Subcutaneous abdominal adipose tissue (tissue), 5 donors: ENCODE measurements around the gene TPP1.

Experiments
- H3K27ac ChIP-seq: one replicate; pipeline ENCODE4 v1.7.0; 2013; ENCODE audit warnings: low read depth, mild to moderate bottlenecking, inconsistent platforms, low read length, moderate library complexity
- H3K27me3 ChIP-seq, 5 donors: one replicate each; pipeline ENCODE4 v1.7.0; 2013; ENCODE audit warnings: low read length in 5 of 5, inconsistent platforms in 1 of 5; ENCODE audit not compliant: control insufficient read depth in 5 of 5, insufficient read depth in 4 of 5
- H3K36me3 ChIP-seq, 5 donors: one replicate each; pipeline ENCODE4 v1.7.0; 2013; ENCODE audit warnings: low read length in 5 of 5; ENCODE audit not compliant: control insufficient read depth in 5 of 5, insufficient read depth in 5 of 5
- H3K4me1 ChIP-seq, 5 donors: one replicate each; pipeline ENCODE4 v1.7.0; 2013; ENCODE audit warnings: low read length in 5 of 5, mild to moderate bottlenecking in 3 of 5, moderate library complexity in 1 of 5; ENCODE audit not compliant: control insufficient read depth in 5 of 5, insufficient read depth in 5 of 5
- H3K4me3 ChIP-seq, 5 donors: one replicate each; pipeline ENCODE4 v1.7.0; 2013; ENCODE audit warnings: low read length in 5 of 5, low read depth in 1 of 5
- H3K9ac ChIP-seq, 5 donors: one replicate each; pipeline ENCODE4 v1.7.0; 2013; ENCODE audit warnings: low read length in 5 of 5, mild to moderate bottlenecking in 4 of 5, moderate library complexity in 3 of 5
- H3K9me3 ChIP-seq, 5 donors: one replicate each; pipeline ENCODE4 v1.7.0; 2013; ENCODE audit warnings: low read length in 5 of 5; ENCODE audit not compliant: control insufficient read depth in 5 of 5
- donor health status: healthy.
- donor health status: healthy.
- donor health status: healthy.
- donor health status: healthy.
- donor health status: healthy.

TPP1 gene

DNA sequence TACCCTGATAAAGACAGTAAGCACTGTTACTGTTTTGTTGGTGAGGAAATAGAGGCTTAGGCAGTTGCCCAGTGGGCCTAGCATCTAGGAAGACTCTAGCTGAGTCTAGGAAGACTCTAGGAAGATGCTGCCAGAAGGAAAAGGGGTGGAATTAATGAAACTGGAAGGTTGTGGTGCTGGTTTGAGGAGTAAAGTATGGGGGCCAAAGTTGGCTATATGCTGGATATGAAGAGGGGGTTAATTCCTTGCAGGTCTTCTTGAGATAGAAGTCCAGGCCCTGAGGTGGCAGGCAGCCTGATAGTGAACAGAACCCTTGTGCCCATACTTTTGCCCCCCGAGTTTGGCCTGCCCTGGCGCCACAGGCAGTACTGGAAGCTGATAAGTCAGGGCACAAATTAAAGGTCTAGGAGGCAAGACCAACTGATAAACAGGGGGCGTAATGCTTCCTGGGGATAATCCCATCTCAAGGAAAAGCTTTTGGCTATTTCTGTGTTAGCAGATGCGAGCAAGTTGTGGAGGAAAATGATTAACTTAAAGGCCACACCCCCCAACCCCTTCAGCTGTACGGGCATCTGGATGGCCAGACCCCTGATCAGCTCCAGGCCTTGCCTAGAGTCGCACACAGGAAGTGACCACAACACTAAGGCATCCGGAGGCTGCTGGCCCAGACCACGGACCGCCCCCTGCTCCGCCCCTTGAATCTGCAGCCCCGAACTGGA is 12.6 kb downstream of the TPP1 start:
- H3K4me1 ChIP-seq: peaks cover 15 to 79% (median 72%) of the 10 kb centered on the region in 5 donors
- H3K27ac ChIP-seq: peak overlapping the region; percentile 98
- no peaks in the 10 kb centered on the region for H3K27me3 ChIP-seq
- H3K36me3 ChIP-seq: peaks cover 5 to 39% (median 36%) of the 10 kb centered on the region in 5 donors
- H3K9ac ChIP-seq: peak overlapping the region; percentile 32 to 73 (median 48)
- peak overlapping the region; percentile 31 to 61 (median 42) for H3K4me3 ChIP-seq
- H3K9me3 ChIP-seq: no peaks in the 10 kb centered on the region

- H3K9me3 ChIP-seq: no peaks in the 10 kb centered on the region
- H3K27me3 ChIP-seq: no peaks in the 10 kb centered on the region
- H3K4me3 ChIP-seq: peak overlapping the region; percentile 92 to 98 (median 96)
- peaks cover 5 to 42% (median 39%) of the 10 kb centered on the region in 5 donors for H3K36me3 ChIP-seq
- peaks cover 9 to 67% (median 59%) of the 10 kb centered on the region in 5 donors for H3K4me1 ChIP-seq
- peak overlapping the region; percentile 53 to 98 (median 88) for H3K9ac ChIP-seq
- H3K27ac ChIP-seq: peak overlapping the region; percentile 98
These were observed 14.4 kb downstream of the TPP1 start for GRCh38 chr11:6604790-6605189.

DNA sequence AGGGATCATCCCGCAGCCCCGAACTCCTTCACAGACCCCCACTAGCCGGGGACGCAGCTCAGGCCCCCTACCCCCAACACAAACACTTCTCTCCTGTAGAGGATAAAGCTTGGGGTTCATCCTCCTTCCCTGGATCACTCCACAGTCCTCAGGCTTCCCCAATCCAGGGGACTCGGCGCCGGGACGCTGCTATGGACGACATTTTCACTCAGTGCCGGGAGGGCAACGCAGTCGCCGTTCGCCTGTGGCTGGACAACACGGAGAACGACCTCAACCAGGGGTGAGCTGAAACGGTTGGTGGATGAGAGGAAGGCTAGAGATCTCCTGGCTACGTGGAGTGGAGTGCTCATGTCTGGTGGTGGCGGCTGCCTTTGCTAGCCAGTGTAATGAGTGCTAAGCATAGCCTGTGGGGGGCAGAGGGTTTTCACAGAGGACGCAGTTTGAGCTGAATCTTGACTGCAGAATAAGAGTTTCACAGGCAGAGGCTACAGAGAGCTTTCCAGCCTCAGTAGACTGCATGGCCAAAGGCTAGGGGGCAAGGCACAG is 15.1 kb downstream of the TPP1 start:
- peaks cover 9 to 67% (median 59%) of the 10 kb centered on the region in 5 donors for H3K4me1 ChIP-seq
- peak overlapping the region; percentile 75 to 98 (median 97) for H3K9ac ChIP-seq
- H3K36me3 ChIP-seq: peaks cover 5 to 42% (median 39%) of the 10 kb centered on the region in 5 donors
- H3K27me3 ChIP-seq: no peaks in the 10 kb centered on the region
- H3K4me3 ChIP-seq: peak overlapping the region; percentile 92 to 98 (median 96)
- H3K9me3 ChIP-seq: no peaks in the 10 kb centered on the region
- peak overlapping the region; percentile 98 for H3K27ac ChIP-seq

DNA sequence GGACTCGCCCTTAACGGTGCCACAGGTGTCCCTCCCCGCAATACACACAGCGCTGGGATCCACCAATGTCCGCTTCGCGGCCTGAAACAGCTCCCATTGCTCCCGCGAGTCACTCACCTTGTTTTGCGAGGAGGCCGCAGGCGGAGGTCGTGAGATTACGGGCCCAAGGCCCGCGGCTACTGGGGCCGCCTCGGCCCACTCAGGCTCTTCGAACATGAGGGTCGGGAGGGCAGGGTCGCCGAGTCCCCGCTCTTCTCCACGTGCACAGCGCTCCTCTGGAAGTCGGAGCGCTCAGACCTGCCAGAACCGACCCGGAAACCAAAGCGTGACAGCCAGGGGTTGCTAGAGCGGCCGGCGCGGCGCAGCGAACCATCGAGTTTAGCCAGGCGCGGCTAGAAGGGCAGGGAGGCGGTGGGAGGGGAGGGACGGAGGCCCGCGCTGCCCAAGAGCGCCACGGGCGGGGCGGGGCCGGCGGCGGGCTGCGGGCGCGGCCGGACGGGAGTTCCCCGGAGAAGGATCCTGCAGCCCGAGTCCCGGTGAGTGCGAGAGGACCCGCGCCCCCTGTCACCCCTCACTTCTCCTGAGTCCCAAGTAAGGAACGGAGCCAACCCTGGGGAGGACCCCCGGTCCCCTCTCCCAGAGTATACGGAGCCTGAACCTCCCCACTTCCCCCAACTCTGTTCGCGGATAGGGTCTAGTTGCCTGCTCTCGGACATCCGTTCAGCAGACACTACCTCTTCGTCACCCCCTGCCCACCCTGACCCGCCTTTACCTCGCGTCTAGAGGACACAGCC is 15.7 kb downstream of the TPP1 start, which contains the start of the genes ILK and RRP8:
ILK (plus strand) TSS at position 488 of the 794 bp plus-strand sequence. CDS start 498 bp downstream, outside the sequence.
RRP8 (minus strand) TSS at position 330 of the 794 bp plus-strand sequence; CDS start at position 216, 114 bp downstream.
- Histone ChIP-seq H3K4me3 (peak within 1 kb of the TSS; percentile 92 to 98 (median 96)), H3K9ac (peak within 1 kb of the TSS; percentile 95 to 99 (median 98)), H3K9me3 (no peaks in the 10 kb centered on the region), H3K27me3 (no peaks in the 10 kb centered on the region), H3K4me1 (peaks cover 9 to 64% (median 57%) of the 10 kb centered on the region in 5 donors), H3K27ac (peak within 1 kb of the TSS; percentile 98), H3K36me3 (peaks cover 5 to 42% (median 39%) of the 10 kb centered on the region in 5 donors)

GRCh38 chr11:6602096-6602940 is 16.9 kb downstream of the TPP1 start:
- H3K36me3 ChIP-seq: peaks cover 5 to 37% (median 36%) of the 10 kb centered on the region in 5 donors
- peak overlapping the region; percentile 90 to 98 (median 95) for H3K4me3 ChIP-seq
- peaks cover 6 to 52% (median 48%) of the 10 kb centered on the region in 5 donors for H3K4me1 ChIP-seq
- H3K9me3 ChIP-seq: no peaks in the 10 kb centered on the region
- H3K27me3 ChIP-seq: no peaks in the 10 kb centered on the region
- H3K9ac ChIP-seq: peak overlapping the region; percentile 83 to 99 (median 97)
- peak overlapping the region; percentile 98 for H3K27ac ChIP-seq

DNA sequence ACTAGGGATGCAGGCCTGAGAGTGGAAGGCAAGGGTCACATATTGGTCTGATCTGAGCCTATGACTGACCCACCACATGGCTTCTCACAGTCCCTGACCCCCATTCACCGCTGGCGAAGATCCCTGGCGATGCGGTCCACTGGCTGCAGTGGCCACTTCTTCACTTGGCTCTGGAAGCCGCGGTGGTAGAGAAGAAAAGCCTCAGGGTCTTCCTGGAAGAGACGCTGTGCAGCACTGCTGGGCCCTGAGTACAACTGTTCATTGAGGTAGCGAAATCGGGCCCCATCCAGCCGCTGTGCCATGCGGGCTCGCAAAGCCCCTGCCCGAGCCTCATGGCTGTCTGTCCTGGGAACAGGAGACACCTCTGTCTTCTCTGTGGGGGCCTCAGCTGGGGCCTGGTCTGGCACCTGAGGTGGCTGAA is 18.2 kb downstream of the TPP1 start:
- Histone ChIP-seq H3K27ac (no peak overlapping the region), H3K4me1 (peaks cover 4 to 52% (median 47%) of the 10 kb centered on the region in 5 donors), H3K36me3 (peaks cover 5 to 46% (median 36%) of the 10 kb centered on the region in 5 donors), H3K9ac (peak overlapping the region in 1 of 5 donors; percentile 11), H3K27me3 (no peaks in the 10 kb centered on the region), H3K4me3 (no peak overlapping the region), H3K9me3 (no peaks in the 10 kb centered on the region)

DNA sequence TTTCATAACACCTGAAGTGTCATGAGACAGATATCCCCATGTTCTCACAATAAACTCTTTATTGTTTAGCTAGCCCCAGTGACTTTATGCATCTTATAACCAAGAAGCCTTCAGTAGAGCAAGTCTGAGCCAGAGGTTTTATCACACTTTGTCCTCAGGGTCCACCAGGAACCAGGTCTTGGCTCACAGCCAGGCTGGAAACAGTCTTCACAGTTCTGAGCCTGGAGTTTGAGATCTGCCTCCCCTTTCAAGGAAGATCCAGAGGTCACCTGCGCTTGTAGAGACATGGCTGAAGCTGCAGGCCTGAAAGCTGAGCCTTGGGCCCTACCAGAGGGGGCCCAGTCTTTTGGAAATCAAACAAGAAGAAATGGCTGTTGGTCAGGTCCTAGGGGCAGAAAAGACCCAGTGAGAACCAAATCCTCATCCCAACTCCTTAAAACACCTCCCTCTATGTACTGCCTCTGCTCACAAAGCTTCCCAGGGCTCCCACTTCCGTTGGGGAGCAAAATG is 19.3 kb downstream of the TPP1 start:
- Histone ChIP-seq H3K9ac (peak overlapping the region in 1 of 5 donors; percentile 8), H3K4me1 (peaks cover 4 to 46% (median 42%) of the 10 kb centered on the region in 5 donors)

GRCh38 chr11:6599449-6599848 is 19.8 kb downstream of the TPP1 start:
- Histone ChIP-seq H3K9me3 (no peaks in the 10 kb centered on the region), H3K36me3 (peaks cover 5 to 49% (median 38%) of the 10 kb centered on the region in 5 donors), H3K4me3 (no peak overlapping the region), H3K4me1 (peaks cover 4 to 45% (median 37%) of the 10 kb centered on the region in 5 donors), H3K27ac (no peak overlapping the region), H3K27me3 (no peaks in the 10 kb centered on the region), H3K9ac (no peak overlapping the region)

More for the DNA sequence above, 19.3 kb downstream of the TPP1 start:
- Histone ChIP-seq H3K27me3 (no peaks in the 10 kb centered on the region), H3K27ac (no peak overlapping the region), H3K36me3 (peaks cover 5 to 46% (median 36%) of the 10 kb centered on the region in 5 donors), H3K4me3 (no peak overlapping the region), H3K9me3 (no peaks in the 10 kb centered on the region)

DNA sequence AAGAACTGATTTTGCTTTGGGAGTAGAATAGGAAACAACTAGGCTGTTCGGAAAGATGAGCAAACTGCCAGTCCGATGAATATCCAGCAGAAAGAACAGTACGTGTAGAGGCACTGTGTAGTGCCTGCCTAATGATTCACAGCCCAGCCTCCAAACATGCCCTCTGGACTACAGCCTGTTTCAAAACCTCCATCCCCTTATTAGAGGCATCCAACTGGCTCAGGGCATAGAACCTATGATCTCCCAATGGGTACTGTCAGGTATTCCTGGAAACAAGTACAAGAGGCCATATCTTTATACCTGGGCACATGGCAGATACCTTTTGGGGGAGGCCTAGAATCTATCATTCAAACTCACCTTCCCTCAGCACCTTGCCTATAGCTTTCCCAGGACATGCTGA is 20.7 kb downstream of the TPP1 start:
- Histone ChIP-seq H3K27ac (no peak overlapping the region), H3K4me3 (no peak overlapping the region), H3K27me3 (no peaks in the 10 kb centered on the region), H3K36me3 (peaks cover 10 to 57% (median 43%) of the 10 kb centered on the region in 5 donors), H3K9ac (no peak overlapping the region), H3K9me3 (no peaks in the 10 kb centered on the region), H3K4me1 (peaks cover 4 to 49% (median 35%) of the 10 kb centered on the region in 5 donors)
